ENCODE measurements around the gene HPCAL1.

DNA sequence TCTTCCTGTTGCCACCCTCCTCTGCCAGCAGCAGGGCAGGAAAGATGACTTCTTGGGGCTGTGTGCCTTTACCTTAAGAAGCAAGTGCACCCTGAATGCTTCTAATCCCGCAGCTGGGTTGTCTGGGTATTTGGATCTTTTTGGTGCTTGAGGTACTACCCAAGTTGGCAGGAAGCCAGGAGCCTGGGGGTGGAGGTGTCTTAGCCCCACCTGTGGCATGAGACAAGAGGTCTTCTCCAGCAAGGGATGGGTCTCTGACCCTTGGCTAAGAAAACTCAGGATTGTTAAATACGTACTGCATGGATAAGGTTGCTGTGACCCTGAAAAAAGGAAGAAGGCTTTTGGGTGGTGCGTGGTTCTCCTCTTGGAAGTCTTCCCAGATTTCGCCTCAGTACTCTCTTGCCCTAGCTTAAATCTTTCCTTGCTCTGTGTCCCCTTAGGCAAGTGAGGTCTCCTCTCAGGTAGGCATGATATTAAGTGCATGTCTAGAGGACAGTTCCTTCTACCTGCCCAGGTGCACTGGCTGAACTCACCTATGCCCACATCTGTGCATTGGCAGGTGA is 4.3 kb downstream of the HPCAL1 start:
- TF ChIP-seq, protein P1, sequence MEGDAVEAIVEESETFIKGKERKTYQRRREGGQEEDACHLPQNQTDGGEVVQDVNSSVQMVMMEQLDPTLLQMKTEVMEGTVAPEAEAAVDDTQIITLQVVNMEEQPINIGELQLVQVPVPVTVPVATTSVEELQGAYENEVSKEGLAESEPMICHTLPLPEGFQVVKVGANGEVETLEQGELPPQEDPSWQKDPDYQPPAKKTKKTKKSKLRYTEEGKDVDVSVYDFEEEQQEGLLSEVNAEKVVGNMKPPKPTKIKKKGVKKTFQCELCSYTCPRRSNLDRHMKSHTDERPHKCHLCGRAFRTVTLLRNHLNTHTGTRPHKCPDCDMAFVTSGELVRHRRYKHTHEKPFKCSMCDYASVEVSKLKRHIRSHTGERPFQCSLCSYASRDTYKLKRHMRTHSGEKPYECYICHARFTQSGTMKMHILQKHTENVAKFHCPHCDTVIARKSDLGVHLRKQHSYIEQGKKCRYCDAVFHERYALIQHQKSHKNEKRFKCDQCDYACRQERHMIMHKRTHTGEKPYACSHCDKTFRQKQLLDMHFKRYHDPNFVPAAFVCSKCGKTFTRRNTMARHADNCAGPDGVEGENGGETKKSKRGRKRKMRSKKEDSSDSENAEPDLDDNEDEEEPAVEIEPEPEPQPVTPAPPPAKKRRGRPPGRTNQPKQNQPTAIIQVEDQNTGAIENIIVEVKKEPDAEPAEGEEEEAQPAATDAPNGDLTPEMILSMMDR (IDR thresholded peaks at IDR 0.05): no peak
- no peak for TF ChIP-seq POLR2A (IDR thresholded peaks at IDR 0.05)

All from lower leg skin (tissue), 3 donors.